GM04504 (cell line): Measurements from ENCODE around the gene ZFP91.

ENCODE experiments used
- DNase-seq: peaks from one replicate; pipeline ENCODE4 v3.0.0-alpha.2; 2012; ENCODE audit warnings: low read depth

The ZFP91 gene

DNA sequence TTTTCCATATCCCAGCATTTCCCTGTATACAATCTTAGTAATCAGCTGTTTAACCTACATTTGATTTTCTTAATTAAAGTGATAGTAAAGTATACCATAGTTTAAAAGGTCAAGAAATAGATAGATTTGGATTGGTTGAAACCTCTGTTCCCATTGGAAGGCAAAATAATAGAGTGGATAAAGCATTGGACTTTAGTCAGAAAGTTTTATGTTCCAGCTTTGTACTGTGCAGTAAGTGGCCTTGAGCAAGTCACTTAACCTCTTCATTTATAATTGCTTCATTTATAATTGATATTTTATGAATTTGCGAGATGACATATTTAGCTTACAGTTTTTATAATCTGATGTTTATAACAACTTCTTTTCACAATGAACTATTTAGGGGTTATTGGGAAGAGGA is 3.6 kb downstream of the ZFP91 start:
- no peak for DNase-seq

DNA sequence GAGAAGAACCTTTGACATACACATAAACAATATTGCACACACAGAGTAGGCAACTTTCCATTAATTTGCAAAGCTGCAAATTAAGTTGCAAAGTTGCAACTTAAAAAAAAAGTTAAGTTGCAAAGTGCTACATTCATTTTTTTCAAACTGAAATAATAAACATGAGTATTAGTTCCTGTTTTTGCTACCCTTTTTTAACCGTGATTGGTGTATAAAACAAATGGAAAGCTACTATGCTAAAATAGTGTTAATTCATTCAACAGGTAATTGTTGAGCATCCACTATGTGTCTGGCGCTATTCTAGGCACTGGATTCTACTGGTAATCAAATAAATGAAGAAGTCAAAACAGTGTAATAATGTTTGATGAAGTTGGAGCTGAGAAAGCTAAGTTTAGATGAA is 8.1 kb downstream of the ZFP91 start:
- no peak for DNase-seq

DNA sequence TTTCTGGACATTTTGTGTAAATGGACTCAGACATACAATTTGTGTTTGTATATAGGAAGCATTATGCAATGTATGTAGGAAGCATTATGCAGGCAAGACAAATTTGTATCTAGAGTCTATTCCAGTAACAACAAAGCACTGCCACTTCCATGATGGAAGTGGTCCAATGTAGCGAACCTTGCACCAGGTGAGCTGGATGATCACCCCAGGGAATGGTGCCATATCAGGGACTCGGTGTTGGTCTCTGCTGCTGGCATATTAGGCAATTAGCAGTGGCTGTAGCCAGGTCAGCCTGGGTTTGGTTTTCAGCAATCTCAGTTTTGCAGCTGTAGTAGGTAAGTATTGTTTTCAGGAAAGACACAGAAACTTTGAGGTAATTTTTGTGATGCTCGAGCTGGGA is 12.8 kb downstream of the ZFP91 start:
- DNase-seq, result no peak

DNA sequence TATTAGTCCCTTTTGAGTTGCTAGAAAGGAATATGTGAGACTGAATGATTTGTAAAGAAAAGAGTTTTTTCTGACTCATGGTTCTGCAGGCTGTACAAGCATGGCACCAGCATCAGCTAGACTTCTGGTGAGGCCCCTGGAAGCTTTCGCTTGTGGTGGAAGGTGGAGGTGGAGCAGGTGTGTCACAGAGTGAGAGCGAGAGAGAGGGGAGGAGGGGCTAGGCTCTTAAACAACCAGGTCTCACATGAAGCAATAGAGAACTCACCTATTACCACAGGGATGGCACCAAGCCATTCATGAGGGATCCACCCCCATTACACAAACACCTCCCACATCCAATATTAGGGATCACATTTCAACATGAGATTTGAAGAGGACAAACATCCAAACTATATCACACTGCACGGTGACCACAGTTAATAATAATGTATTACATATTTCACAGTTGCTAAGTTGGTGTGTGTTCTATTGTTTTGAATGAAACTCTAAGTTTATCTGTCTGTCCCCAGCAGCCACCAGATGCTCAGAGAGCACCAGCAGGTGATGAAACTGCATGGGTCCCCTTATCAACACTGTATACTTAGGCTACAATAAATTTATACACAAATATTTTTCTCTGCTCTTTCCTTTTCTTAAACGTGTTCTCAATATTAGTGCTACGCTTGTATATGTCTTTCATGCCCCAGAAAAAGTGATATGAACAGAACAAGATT is 14.1 kb downstream of the ZFP91 start:
- DNase-seq, result no peak

DNA sequence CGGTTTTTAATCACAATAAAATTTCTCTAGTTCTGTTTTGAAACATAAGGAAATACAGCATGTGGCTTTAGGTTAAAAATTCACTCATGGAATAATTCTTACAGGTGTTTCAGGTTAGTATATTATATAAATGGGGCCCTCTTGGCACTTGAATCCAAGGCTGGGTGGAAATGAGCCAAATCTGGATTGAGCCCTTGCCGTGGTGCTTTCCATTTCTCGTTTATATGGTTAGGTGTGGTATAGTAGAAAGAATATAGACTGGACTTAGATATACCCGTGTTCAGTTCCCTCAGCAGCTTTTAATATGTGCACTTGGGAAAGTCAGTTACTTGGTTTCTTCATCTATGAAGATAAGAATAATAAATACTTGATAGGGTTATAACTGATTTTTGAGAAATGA is 16.0 kb downstream of the ZFP91 start:
- no peak for DNase-seq

DNA sequence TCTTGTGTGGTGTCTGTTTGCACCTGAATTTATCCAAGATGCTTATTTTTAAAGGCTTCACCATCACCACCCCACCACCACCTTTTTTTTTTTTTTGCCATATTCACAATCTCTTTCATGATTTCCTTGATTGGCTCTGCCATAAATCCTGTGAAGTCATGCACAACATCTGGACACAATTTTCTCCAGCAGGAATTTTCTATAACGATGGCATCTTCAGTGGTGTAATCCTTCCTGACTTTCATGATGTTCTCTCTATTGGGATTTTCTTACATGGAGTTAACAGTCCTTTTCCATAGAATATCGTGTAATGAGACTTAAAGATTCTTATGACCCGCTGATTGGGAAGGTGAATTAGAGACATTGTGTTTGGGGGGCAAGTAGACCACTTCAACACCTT is 17.8 kb downstream of the ZFP91 start:
- peak; percentile 8 for DNase-seq

DNA sequence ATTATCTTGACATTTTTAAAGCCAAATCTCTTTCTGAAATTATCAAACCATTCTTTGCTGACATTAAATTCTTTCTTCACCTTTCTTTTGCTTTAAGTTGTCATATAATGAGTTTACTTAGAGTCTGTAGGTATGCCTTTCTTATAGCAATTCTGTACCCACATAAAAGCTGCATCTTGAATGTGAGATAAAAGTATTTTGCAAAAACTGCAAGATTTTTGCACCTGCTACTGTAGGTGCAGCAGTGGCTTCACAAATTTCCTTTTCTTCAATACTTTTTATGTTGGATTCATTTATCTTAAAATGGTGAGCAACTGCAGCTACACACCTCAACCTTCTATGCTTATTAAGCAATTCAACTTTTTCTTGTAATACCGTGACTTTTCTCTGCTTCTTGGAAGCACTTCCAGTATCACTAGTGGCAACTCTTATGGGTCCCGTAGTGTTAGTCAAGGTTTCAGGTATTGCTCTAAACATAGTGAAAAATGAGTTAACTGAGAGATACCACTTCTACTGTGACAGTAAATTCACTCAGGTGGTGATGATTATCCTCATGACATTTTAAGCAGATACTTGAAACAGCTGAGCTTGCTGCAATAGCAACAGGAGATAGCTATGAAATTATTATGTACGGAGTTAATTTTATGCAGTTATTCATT is 18.8 kb downstream of the ZFP91 start:
- no peak for DNase-seq

DNA sequence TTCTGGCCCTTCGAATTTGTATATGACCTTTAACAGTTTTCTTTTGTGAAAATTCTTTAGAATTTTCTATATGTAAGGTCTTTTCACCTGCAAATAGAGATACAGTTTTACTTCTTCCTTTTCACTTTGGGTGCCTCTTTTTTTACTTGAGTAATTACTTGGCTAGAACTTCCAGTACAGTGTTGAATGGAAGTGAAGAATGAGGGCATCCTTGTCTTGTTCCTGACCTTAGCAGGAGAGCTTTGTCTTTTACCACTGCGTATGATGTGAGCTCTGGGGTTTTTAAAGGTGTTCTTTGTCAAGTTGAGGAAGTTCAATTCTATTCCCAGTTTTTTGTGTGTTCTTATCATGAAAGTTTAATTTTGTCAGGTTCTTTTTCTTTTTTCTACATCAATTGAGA is 21.6 kb downstream of the ZFP91 start:
- no peak for DNase-seq

DNA sequence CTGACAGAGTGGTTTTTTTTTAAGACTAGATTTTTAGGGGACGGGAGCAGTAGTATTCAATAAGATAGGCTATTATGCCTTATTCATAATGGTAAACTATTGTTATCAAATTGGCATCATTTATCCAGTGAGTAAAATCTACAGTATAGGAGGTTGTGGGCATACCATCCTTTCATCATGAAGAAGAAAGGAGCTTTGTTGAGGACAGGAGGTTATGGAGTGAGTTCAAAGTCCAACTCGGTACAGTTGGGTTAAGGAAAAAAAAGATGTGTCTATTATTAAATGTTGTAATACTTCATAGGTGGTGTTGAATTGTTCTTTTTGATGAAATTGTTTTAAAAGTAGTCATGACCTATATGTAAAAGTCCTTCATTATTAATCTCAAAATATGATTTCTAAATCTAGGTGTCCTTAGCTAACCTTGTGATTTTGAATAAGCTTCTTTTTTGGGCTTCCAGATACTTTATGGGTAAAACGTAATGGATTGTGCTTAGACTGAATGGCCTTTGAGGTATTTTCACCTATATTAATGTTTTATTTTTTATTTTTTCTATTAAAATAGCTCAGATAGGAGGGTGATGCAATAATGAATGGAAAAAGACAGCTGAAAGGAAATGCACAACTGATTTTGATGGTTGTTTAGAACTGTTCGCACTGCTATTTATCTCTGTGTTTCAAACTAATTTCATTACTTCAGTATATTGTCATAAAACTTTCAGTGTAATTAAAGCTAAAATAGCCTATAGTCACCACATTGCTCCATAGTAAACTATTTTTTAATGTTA is 28.3 kb downstream of the ZFP91 start:
- no peak for DNase-seq

DNA sequence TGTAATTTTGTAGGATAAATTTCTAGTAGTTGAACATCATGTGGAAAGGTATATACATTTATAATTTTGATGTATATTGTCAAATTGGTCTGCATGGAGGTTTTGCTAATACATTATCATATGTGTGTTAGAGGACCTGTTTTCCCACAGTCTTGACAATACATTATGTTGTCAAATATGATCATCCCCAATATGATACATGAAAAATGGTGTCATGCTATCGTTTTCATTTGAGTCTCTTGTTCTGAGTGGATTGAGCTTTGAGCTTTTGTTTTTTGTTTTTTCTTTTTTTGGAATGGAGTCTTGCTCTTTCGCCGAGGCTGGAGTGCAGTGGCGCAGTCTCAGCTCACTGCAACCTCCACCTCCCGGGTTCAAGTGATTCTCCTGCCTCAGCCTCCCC is 29.5 kb downstream of the ZFP91 start:
- DNase-seq, result no peak

DNA sequence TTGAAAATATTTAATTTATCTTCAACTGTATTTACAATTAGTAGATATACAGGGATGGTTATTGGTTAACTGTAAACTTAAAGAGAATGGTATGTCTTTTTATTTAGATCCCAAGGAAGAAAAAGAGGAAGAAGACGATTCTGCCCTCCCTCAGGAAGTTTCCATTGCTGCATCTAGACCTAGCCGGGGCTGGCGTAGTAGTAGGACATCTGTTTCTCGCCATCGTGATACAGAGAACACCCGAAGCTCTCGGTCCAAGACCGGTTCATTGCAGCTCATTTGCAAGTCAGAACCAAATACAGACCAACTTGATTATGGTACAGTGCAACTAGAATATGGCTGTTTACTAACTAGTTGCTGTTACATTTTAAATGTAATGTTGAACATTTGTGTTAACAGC is 30.9 kb downstream of the ZFP91 start:
- no peak for DNase-seq

DNA sequence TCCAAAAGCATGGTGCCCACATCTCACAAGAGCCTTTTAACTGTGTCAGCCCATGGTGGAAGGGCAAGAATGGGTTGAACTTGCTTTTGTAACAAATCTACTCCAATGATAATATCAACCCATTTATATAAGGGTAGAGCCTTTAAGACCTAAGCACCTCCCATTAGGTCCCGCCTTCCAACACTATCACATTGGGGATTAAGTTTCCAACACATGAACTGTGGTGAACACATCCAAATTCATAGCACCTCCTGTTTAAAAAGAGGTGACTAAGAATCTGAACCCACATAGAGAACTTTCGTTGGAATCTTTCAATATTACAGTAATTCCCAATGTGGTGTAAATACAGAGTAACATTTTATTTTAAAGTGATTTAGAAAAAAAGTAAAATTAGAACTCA is 34.4 kb downstream of the ZFP91 start:
- no peak for DNase-seq

DNA sequence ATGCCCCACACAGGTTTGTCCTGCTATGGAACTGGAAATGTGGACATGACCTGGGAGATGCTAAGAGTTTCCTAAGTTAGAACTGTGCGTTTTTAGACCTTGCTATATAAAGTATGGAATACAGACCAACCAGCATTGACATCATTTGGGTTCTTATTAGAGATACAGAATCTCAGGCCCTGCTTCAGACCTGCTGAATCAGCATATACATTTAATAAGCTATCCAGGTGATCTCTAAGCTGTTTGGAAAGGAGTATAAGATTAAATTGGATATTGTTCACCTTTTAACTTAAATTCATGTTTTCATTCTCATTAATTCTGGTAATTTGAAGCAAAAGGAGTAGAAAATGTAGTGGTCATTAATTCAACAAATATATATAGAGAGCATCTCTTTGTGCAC is 36.7 kb downstream of the ZFP91 start:
- DNase-seq, result no peak

DNA sequence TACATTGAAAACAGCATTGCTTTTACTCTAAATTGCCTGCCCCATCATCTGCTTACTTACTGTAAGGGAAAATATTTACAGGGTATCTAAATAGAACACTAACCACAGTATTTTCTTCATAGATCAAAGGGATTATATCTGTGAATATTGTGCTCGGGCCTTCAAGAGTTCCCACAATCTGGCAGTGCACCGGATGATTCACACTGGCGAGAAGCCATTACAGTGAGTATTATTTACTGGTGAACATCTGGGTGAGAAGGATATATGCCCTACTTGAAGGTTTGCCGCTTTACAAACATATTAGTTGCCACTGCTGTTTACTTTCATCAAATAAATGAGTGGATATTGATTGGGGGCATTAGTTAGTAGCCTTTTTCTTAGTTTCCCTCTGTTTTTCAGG is 37.7 kb downstream of the ZFP91 start:
- peak; percentile 81 for DNase-seq

DNA sequence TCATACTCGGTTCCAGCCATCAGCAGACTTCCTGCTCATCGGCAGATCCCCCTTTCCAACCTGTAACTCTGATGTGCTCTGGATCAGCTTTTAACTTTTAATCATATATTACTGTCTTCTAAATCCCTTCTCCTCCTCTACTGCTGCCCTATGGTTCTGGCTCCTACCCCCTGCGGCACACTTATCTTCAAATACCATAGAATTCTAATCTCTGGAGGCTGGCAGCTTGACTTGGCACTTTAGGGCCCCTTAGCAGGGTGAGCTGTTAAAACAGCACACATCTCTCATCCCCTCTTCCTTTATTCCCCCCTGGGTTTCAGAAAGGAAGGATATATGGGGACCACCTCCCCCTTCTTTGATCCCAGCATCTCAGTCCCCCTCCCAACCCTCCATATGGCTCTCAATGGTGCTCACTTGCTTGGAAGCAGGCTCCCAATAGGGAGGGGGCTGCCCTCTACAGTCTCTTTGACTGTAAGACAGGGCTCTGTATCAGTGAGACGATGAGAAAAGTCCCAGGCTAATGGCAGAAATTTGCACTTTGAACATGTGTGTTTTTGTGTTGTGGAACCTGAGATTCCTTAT is 39.2 kb downstream of the ZFP91 start:
- no peak for DNase-seq

DNA sequence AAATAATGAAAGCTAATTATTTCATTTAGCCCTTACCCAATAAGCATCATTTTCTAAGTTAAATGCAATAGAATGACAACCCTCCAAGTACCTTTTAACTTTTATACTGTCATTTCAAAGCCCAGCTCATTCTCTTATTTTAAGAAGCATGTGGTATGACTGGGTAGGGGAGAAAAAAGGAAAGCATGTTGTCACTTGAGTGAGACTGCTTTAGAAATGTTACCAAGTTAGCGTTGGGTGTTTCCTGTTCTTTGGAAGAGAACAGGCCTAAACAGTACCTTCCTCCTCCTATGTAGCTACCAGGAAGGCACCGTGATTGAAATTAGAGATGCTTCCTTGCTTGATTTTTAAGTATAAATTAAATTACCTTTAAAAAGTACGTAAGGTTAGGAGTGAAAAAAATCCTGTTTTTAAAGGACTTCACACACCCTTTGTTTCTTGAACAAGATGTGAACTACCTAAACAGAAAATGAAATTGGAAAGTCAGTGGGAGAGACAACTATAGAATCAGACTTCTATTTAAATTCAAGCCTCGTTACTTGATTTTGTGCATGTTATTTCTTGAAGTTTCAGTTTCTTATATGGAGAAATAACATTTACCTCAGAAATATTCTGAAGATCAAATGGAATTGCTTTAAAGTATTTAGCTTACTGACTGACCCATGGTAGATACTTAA is 42.9 kb downstream of the ZFP91 start:
- no peak for DNase-seq

DNA sequence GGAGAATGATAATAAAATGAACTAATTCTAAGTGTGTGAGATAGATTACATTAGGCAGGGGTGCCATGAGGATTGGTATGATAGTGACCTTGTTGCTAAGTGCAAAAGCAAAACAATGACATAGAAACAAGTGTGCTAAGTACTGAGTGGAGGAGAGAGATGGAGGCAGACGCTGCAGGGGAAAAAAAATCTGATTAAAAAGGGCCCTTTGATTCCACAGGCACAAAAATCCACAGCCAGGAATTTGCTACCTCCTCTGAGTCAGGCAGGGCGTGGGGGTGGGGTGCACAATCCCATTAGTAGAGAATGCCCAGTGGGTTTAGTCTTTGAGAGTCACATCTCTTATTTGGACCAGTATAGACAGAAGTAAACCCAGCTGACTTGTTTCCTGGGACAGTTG is 43.5 kb downstream of the ZFP91 start, which contains the start of gene CNTF:
Gene CNTF, plus strand, starts transcription at position 322 of the 400 bp plus-strand sequence. CDS start 88 bp downstream, outside the sequence.
- no peak for DNase-seq

DNA sequence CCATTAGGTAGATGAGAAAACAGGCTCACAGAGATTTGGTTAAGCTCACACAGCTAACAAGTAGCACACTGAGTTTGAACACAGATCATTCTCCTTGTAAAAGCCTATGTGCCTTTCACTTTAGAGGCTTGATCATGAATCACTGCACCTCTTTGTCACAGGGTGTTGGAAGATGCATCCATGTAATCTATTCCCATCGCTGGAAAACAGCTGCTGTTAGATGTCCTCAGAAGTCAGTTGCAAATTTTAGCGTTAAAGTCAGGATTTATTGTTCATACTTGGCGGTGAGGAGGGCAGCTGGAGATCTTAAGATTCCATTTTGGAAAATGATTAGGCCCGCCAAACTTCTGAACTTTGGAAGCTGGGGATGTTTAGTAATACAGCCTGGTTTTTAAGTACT is 46.2 kb downstream of the ZFP91 start:
- no peak for DNase-seq

DNA sequence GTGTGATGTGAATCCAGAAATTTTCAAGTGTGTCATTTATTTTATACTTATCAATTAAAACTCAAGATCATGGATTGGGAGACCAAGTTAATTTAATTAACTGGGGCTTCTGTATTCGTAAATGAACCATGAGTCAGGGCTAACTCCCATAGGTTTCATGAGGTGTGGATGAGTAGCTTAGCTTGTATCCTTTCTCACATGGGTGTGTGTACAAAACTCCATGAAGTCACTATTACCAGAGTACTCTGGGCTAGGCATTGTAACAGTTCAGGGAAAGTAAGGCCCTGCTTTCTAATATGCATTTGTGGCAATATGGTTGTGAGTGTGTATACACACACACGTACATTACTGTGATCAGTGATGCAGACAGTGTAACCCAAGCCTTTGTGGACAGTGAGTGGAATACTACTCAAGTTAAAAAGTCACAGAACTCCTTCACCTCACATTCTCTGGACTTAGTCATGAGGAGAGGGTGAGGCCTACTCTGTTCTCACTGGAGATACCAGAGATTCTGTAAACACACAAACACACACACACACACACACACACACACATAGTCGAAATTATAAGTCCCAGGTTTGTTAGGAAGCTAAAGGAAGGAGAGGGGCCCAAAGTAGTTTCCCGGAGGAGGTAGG is 47.1 kb downstream of the ZFP91 start:
- no peak for DNase-seq

DNA sequence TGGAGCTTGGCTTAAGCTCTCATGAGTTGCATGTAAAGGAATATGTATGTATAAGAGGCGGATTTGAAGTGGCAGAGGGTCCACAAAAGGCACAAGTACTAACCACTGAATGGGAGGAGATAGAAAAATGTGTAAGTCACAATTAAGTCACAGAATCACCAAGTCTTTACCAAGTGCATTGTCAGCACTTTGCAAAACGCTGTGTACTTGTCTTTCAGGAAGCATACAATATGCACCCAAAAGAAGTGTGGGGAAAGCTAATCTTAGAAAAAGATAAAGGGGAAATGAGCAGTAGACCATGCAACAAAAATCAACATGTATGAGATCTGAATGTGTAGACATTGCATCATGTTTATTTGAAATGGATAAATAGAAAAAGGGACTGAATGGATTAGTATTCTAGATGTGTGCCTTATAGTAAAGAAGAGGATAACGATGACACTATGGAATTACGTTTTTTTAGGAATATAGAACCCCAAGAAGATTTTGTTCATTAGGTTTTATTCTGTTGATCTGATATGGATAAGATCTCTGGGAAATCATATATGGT is 48.1 kb downstream of the ZFP91 start:
- DNase-seq, result no peak

DNA sequence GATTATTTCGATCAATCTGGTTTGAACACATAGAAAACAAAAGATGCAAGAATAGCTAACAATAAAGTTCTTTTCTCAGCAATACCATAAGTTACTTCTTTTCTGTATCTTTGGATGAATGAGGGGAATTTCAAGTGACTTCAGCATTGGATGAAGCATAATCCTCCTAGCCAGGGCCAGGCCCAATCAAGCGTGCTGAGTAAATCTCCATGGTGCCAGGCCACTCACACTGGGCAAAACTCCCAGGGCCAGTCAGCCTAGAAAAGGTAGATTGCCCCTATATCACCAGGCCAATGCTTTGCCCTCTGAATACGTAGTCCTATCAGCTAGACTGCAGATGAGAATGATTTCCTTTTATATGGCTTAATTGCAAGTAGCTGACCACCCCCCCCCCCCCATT is 49.6 kb downstream of the ZFP91 start:
- no peak for DNase-seq
